Bone marrow (tissue), 2 donors: ENCODE data around the gene DHX16.

Experiments used
- DNase-seq, 2 donors: peaks; one replicate each; lab custom pipeline; 2025; lab: John Stamatoyannopoulos, UW

The DHX16 gene

DNA sequence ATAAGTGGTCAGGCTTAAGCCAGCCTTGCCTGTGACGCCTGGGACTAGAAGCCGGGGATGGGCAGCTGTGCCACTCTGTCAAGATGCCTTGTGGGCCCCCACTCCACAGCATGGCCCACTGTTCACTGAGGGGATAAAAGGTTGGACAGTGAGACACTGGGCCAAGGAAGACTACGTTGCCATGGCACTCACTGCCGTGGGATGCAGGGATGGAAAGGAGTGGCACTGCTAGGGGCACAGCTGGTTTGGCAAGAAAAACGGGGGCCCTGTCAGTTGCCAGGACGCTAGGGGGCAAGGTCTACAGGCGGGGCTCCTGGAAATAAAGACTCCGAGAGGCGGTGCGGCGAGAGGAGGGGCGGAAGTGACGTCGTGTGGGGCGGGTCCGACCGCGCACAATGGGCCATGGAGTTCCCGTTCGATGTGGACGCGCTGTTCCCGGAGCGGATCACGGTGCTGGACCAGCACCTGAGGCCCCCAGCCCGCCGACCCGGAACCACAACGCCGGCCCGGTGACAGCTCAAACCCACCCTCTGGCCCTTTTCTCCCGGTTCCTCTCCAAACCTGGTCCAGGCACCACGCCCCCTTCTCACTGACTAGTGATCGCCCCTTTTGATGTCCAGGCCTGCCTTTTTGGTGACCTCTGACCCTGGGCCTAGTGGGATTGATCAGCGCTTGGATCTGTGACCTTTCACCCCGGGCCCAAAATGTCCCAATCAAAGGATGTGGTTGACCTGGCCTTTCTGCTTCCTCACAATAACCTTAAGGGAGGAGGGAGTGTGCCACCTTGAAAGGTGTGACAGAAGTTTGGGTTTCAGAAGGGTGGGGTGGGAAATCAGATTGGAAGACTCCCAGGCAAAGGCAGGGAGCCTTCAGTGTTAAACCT, 46.1 kb downstream of the DHX16 start, which contains the start of gene ATAT1:
Gene ATAT1 (plus strand): TSS at position 391 of the 883 bp plus-strand sequence.
- DNase-seq, result peak; percentile 71 to 89

DNA sequence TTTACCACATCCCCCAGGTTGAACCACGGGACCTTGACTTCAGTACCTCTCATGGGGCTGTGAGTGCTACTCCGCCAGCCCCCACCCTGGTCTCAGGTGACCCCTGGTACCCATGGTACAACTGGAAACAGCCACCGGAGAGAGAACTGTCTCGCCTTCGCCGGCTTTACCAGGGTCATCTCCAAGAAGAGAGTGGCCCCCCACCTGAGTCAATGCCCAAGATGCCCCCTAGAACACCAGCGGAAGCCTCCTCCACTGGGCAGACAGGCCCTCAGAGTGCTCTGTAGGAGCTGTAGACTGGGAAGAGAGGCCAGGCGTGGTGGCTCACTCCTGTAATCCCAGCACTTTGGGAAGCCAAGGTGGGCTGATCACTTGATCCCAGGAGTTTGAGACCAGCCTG, 47.3 kb downstream of the DHX16 start:
- no peak for DNase-seq

DNA sequence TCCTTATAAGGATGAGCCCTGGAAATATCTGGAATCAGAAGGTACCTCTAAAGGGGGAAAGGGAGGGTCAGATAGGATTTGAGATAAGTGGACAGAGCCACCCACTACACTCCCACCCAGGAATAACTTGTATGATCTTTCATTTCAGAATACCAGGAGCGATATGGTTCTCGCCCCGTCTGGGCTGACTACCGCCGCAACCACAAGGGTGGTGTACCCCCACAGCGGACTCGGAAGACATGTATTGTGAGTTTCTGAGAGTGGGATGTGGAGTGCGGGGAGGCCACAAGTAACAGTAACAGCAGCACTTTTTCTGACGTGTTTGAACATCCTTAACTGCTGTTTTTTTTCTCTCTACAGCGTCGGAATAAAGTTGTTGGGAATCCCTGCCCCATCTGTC, 53.2 kb downstream of the DHX16 start:
- no peak for DNase-seq

DNA sequence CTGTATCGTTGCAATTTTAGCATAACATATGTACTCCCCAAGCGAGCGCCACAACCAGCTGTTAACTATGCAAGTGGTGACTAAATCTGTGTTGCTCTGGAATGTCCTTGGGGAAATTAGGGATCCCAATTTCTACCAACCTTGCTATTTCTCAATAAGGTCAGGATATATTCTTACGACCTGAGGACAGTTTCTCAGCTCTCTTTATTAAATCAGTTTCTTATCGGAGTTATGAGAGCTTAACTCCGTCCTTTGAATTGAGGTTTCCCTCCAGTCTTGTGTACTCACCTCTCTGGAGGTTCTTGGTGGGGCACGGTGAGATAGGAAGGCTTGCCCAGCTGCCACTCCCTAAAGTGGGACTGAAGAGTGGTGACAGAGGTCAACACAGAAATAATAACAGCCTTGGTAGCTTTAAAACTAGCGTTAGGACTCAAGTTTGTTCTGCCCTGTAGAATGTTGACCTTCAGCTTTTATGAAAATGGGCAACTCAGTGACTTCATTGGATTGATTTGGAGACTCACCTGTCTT, 54.5 kb downstream of the DHX16 start:
- no peak for DNase-seq

DNA sequence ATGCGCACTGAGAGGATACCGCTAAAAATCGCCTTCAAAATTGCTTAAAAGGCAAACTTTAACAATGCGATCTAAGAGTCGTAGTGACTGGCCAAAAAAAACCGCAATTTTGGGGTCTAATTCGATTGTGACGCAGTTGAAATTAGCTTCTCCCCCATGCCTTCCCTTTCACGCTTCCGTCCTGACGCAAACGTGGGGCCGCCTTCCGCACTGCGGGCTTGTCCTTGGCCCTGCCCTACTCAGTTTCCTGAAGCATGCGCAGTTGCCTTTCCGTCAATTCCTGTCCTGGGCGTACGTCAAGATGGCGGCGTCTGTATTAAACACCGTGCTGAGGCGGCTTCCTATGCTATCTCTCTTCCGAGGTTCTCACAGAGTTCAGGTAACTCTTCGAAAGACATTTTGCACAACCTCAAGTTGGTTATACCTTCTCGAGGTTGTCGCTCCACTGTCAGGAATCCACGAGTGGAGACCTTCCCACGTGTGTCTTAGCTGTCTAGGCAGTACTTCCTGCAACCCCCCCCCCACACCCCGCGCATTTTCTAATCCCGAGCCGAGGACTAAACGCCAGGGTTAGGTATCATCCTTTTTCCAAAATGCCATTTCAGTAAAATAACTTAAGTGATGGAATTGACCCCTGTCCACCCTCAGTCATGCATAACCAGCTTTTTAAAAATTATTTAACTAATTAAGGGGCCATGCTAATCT, 55.1 kb downstream of the DHX16 start, which contains the start of gene MRPS18B:
Gene MRPS18B (plus strand): TSS at position 276 of the 705 bp plus-strand sequence. CDS start 26 bp downstream, at position 302.
- peak; percentile 98 to 100 for DNase-seq

DNA sequence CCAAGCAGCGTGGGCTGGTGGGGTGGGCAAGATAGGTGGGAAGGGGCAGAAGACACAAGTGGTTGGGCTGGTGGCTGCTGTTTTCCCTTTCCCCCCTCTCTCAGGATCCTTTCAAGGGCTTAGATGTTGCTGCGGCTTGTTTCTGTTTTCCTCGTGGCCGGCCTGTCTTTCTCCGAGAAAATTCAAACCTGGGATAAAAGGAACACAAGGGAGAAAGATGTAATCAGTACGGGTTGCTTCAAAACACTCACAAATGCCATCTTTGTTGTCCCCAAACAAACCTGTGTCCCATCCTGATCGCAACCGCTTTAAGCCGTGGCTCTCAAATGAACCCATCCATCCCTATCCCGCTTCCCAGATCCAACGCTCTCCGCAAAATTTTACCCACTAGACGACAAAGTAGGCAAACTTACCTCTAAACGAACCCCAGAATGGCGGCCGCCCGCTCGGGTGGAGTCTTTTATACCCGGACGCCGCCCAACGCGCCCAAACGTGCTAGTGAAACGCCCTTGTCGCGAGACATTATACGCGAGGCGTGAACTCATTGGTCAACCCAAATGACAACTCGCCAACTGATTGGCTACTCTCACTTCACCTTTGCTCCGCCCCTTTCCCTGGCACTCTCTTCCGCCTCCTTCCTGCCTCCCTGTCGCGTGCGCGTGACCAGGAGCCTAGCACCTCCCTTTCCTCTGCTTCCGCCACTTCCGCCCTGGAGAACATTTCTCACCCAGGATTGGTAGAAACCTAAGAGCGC, 55.8 kb downstream of the DHX16 start, which contains the start of gene PPP1R10:
Gene PPP1R10 (minus strand): TSS at position 433 of the 754 bp plus-strand sequence. CDS start 7,299 bp downstream, outside the sequence.
- DNase-seq, result peak; percentile 98 to 100

DNA sequence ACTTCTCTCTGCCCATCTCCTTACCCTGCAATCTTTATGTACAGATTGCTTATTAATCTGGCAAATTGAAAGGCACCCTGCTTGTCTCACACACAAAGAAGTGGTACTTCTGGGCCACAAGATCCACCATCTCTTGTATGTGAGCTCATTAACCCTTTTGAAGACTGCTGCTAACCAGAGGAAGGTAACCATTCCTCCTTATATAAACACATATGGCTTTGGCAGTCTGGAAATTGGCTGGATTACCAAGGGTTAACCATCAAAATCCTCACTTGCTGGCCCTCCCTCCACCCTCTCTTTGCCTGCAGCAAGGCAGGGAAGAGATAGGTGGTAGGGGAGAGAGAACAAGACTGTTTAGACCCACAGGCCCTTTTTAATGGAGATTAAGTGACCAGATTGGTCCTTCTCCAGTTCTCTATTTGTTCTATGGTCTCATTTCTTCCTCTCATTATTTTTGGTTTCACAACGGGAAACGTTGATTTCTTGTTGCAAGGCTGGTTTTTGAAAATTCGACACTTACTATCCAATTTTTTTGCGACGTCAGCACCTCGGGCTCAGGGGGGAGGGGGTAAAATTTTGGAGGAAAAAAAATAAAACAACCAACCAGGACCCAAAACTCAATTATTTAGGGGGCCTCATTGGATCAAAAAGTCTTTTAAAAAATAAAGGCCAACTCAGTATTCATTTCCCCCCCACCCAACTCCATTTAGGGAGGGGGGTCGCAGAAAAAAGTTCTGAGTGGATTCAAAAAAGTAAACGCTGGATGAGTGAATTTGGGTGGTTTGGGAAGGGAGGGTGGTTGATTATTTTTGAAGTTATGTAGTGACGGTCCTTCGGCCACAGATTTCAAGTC, 56.6 kb downstream of the DHX16 start:
- peak in 1 of 2 donors; percentile 26 for DNase-seq

DNA sequence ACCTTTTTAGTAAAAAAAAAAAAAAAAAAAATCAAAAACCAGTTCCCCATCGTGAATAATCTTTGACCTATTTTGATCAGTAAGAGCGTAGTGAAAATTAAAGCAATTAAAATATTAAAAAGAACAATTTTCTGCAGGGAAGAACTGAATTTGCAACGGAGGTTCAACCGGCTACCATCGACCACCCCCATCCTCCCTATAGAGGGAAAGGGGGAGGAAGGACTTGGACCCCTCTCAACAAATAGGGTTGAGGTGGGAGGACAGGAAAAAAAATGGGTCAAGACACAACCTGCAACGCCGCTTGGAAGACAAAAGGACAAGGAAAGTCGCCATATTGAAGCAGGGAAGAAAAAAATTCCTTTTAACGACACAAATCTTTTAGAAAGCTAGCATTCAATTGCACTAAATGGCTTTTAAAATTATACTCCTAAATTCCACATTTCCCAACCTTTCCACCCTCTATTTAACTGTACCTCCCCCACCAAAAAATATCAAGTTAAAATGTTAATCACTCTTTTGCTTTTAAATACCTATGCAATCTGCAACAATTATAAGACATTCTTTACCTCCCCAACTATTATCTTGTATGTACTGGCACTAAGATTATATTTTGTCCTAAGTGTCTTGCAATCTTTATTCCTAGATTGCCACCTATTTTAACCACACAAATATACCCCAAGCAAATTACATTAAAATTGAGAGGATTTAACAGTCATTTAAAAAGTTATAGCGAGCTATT, 57.4 kb downstream of the DHX16 start:
- peak; percentile 12 to 51 for DNase-seq

DNA sequence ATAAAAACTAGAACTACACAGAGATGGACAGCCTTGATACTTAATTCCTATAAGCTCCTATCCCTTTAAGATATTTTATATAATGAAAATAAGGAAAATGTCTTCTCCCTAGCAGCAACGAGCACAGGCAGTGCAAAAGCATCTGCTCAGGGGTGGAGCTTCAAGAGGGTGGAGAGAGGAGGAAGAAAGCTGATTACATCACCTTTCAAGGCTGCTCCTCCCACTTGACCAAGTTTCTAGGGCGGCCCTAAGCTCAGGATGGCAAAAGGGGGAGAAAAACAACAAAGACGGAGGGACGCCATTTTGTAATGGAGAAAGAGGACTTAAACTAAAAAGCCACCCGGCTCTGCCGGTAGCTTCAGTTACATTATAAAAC, 58.0 kb downstream of the DHX16 start:
- peak; percentile 10 to 97 for DNase-seq

DNA sequence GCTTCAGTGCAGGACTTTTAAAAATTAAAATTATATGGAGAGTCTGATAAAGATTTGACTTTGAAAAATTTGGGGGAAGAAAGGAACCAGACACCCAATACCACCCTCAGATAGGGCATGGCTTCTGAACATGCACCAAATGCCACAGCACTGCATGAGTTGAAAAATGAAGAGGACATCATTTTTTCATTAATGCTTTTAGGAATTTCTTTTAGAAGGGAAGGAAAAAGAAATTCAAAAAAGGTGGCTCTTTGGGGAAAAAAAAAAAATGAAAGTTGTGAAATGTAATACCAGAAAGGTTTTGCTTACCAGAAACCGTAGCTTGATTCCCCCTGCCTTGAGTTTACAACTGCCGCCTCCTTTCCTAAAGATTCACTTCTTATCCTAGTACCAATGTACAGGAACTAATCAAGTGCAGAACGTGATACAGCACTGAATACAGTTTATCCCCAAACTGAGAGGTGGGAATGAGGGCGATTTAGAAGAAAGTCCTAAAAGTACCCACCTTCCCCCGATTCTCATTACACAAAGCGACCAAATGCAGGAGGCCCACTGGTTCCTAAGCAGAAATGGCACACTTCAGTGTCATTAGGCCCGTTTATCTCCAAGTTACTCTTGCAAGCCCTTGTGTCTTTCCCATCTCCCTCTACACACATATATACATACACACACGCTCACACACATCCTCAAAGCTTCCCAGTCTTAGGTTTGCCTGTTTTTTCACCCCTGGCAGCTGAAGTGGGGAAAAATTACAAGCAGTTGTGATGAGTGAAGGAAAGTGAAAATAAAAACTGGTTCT, 58.6 kb downstream of the DHX16 start:
- DNase-seq, result no peak

DNA sequence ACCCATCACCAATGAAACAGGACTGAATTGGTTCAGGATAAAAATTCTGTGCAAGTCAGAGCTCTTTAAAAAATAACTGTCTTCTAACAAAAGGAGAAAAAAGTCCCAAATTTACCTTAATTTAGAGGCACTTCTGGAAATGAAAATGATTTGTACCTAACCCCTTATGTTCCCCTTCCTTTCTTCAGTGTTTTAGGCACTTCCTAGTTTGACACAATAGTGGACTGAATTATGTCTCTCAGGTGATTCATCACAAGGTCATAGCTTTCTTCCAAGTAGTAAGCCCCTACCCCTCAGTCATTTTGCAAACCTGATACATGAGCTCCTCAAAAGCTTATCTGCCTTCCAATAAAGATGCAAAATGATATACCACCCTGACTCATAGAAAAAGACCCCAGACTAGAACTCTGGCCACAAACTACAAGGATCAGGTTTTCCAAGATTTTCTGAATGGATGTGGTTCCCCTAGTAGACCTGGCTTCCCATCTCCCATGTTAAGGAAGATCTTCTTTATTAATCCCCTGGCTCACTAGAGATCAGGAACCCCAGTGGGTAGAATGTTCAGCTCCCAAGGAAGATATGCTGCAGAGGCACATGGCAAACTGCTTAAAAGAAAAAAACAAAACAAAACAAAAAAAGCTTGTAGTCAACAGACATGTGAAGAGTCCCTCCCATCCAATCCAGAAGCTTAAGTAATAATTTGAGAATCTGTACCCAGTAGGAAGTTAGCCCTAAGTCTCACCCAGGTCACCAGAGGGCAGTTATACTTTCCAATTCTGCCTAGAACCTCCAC, 59.4 kb downstream of the DHX16 start:
- no peak for DNase-seq

DNA sequence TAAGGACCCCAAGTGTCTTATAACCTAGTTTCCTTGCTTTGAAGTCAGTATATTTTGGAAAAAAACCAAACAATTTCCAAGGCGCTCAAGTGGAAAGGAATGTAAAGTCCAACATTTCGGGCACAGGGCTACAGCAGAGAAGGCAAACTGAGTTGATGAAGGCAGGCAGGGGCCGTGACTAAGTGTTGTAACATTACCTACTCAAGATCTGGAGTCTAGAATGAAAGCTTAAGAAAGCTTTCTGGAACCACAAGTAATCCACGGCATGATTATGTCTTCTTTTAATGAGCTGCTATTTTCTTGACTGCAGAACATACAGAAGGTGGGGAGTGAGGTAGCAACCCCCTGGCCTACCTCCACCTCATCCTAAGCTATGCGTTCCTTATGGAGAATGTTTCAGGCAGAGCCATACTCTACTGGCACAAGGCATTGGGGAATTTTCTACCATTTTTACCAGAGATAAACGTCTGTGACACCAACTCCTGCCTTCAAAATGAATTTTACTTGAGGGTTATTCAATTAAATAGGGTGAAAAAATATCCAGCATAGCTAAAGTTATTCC, 60.0 kb downstream of the DHX16 start:
- no peak for DNase-seq

DNA sequence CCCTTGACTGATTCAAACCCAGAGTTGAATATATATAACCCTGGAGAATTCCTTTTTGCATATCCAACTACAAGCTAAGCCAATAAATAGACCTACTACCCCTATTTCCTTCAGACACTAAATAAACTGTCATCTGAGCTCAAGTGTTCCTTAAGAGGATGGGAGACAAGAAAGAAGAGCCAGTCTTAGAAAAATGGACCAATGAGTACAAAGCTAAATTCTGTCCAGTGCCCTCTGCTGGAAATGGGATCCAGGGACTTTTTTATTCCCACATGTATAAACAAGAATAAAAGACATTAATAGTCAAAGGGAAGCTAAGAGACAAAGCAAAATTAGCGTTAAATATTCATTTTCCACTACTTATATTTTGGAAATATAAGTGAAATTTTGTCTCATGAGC, 60.6 kb downstream of the DHX16 start:
- DNase-seq, result no peak

DNA sequence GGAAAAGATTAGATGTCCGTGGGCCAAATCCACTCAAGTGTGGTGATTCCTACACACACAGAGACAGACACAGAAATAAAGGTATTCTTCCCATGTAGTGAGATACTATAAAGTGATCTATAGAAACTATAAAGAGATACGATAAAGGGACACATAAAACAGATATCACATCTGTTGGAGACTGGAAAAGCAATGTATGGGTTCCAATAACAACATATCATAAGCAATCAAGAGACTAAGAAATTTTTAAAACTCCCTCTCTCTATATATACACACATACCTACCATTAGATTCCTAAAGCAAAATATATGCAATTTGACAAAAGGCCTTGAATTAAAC, 61.0 kb downstream of the DHX16 start:
- DNase-seq, result no peak

DNA sequence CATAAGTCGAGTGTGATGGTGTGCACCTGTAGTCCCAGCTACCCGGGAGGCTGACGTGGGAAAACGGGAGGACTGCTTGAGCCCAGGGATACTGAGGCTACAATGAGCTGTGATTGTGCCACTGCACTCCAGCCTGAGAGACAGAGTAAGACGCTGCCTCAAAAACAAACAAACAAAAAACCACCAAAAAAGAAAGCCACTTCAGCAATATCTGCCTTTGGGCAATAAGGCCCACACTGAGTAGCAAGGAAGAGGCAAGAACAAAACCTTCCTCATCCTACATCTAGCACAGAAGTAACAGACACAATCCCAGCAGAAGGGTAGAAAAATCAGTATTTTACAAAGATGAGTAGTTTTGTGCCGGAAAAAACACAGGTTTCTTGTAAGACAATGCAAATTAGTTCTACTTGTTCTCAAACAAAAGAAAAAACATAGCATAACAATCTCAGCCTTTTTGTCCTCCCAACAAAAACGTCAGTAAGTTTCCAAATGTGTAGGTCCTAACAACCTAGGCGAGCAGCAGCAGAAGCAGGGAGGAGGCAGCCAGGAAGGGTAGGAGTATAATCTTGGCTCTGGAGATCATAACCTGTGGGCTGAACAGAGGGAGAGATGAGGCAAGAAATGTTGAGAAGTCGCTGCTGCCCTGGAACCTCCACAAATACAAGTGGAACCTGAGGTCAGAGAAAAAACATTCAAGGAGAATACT, 61.5 kb downstream of the DHX16 start:
- DNase-seq, result no peak

DNA sequence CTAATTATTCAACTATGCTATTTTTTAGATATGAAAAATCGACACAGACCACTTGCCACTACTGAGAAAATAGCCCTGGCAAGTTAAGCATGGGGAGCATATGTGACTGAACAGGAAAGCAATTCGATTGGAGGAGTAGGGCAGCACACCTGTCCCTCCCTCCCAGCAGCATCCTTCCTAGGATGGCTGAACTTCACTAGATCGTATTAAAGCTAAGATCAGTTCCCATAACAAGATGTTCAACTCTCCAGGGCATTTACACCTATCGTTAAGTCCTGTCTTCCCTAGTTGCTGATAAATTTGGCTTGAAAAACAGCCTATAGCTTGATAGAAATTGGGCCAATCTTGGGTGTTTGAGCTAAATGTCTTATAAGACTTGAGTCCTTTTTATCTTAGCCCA, 62.7 kb downstream of the DHX16 start:
- DNase-seq, result no peak

DNA sequence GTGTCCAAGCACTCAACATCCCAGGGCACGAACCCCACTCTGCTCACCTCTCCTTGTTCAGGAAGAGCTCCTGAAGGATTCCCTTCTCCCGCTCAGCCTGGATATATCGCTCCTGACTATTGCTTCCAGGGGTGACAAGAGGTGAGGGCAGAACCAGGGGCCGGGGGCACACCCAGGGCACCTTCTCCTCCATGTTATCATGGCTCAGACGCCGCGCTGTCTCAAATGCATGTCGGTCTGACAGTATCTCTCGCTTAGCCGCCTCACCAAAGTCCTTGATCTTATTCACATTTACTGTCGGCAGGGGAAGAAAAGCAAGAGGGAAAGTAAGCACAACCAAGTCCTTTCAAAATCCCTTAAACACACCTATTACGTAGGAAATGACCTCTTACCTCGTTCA, 68.8 kb downstream of the DHX16 start:
- DNase-seq, result no peak
